AG09319 (cell line): ENCODE data around the gene FABP1.

Source experiments
- DNase-seq: peaks from one replicate; pipeline ENCODE4 v3.0.0-alpha.2; 2010; ENCODE audit warnings: low read depth; ENCODE audit errors: extremely low read depth
- CTCF ChIP-seq: IDR thresholded peaks from 2 replicates; pipeline ENCODE4 v1.5.1; 2011; ENCODE audit warnings: low read depth, mild to moderate bottlenecking, inconsistent platforms, low read length, moderate library complexity

FABP1 gene

GRCh38 chr2:88096708-88097107 is 31.2 kb downstream of the FABP1 start:
- no peak for DNase-seq
- TF ChIP-seq CTCF: no peak

GRCh38 chr2:88095022-88095421 is 32.8 kb downstream of the FABP1 start:
- TF ChIP-seq CTCF: no peak
- no peak for DNase-seq

GRCh38 chr2:88092773-88093172 is 35.1 kb downstream of the FABP1 start:
- no peak for TF ChIP-seq CTCF
- DNase-seq: no peak

GRCh38 chr2:88091943-88092342 is 35.9 kb downstream of the FABP1 start:
- no peak for TF ChIP-seq CTCF
- no peak for DNase-seq

- no peak for TF ChIP-seq CTCF
- no peak for DNase-seq
Measured at GRCh38 chr2:88090446-88091283, 37.2 kb downstream of the FABP1 start.

- DNase-seq: no peak
- no peak for TF ChIP-seq CTCF
Measured at GRCh38 chr2:88088999-88089398, 38.9 kb downstream of the FABP1 start.

GRCh38 chr2:88087763-88088162 is 40.1 kb downstream of the FABP1 start:
- no peak for DNase-seq
- no peak for TF ChIP-seq CTCF
